Eye (tissue), 1 donor: ENCODE measurements around the gene ZC3H6.
"Not testable (repeated sequence)": the region's sequence is repeated elsewhere in the genome, so short reads cannot be mapped to it uniquely, and the experiment has no call there.

Source experiments
- DNase-seq: peaks from one replicate; pipeline ENCODE4 v3.0.0-alpha.2; 2015

ZC3H6 gene

DNA sequence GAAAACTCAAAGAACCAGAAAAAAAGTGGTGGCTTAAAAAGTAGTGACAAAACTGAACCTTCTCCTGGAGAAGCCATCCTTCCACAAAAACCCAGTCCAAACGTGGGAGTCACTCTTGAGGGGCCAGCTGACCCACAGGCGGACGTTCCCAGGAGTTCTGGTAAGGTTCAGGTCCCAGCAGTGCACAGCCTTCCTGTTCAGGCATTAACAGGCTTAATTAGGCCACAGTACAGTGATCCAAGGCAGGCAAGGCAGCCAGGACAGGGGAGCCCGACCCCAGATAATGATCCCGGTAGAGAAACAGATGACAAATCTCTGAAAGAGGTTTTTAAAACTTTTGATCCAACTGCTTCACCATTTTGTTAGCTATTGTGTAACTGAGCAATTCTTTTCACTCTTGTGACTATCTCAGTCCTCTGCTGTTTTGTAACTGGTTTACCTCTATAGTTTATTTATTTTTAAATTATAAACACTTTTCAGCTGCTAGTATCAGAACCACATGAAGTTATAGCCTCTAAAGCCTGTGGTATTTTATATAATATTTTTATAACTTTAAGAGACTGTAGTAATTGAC is 56.8 kb downstream of the ZC3H6 start:
- no peak for DNase-seq

GRCh38 chr2:112335600-112335999 is 60.2 kb downstream of the ZC3H6 start:
- no peak for DNase-seq

GRCh38 chr2:112339986-112340385 is 64.6 kb downstream of the ZC3H6 start:
- no peak for DNase-seq

- DNase-seq = no peak
These were observed 65.3 kb downstream of the ZC3H6 start for GRCh38 chr2:112340475-112341267.

- no peak for DNase-seq
These were observed 66.7 kb downstream of the ZC3H6 start for GRCh38 chr2:112342067-112342550.

DNA sequence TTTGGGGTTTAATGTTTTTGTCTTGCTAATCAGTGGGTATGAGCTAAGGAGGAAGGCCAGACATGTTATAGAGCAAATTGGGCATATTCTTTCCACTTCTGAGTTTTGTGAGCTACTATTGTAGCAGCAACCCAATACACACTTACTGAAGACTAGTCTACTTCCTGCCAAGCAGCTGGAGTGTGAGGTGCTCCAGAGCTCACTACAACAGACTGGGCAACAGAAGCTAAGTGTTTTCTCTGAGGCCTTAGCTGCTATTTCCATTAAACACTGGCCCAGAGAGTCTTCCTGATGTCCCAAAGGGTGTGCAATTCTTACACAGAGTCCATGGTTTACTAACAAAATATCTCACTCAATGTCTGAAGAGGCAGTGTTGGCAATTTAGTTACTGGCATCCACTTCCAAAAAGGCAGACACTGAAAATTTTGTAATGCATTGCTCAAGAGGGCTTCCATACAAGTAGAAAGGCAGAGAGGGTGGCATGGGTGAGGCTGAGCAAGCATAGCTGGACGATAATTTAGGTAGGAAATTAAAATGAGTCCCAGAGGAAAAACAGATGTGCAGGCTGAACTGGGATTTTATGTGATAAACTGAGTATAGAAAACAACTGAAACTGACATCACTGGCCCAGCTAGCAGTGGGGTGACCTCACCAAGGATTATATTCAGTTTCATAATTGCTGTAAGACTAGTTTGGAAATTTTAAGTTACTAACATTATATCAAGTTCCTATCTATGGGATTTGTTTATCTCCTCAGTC is 68.6 kb downstream of the ZC3H6 start:
- DNase-seq = no peak

- DNase-seq = no peak
These were observed 69.9 kb downstream of the ZC3H6 start for GRCh38 chr2:112345030-112346027.

DNA sequence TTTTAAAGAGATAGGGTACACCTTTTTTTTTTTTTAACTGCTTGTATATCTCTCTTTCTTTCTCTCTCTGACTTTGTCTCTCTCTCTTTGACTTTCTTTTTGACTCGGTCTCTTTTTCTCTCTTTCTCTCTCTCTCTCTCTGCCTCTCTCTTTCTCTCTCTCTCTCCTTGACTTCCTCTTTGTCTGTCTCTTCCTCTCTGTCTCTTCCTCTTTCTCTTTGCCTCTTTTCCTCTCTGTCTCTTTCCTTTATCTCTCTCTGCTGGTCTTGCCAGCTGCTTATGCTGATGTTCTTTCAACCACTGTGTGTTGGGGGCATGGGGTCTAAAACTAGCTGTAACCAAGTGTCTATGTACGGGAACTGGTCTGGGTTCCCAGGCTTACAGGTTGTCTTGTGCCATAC is 76.9 kb downstream of the ZC3H6 start:
- DNase-seq = not testable (repeated sequence)

DNA sequence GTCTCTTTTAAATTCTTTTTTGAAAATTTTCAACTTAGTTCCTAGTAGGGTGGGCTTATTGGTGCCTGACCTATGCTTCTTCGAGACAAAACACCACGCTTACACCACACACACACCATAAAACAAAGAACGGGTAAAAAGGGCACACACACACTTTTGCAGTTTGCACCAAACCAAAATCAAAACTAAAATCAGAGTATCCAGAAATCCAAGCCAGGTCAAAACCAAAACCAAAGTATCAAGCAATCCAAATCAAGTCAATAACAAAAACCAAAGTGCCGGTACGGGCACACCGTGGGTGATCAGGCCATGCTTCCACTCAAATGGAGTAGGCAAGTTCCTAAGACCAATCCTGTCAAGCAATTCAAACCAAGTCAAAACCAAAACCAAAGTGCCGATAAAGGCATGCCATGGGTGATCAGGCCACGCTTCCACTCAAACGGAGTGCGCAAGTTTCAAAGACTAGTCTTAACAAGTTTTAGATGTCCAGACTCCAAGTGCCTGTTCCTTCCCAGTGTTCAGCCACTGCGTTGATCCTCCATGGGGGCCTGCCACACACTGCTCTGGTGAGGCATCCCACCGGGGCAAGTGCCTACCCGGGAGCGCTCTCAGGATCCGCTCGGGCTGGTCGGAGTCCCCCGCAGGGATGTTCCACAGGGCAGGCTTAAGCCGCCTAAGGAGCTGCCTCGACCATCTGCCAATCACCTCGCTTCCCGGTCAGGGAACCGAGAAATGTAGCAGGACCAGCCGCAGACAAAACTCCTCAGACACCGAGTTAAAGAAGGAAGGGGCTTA is 77.6 kb downstream of the ZC3H6 start:
- DNase-seq = not testable (repeated sequence)

DNA sequence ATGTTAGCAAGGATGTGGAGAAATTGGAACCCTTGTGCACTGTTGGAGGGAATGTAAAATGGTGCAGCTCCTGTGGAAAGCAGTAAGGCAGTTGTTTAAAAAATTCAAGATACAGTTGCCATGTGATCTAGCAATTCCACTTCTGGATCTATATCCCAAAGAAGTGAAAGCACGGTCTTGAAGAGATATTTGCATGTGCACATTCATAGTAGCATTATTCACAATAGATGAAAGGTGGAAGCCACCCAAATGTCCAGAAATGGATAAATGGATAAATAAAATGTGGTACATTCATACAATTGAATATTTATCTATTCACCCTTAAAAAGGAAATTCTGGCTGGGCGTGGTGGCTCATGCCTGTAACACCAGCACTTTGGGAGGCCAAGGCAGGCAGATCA is 78.9 kb downstream of the ZC3H6 start:
- not testable (repeated sequence) for DNase-seq

DNA sequence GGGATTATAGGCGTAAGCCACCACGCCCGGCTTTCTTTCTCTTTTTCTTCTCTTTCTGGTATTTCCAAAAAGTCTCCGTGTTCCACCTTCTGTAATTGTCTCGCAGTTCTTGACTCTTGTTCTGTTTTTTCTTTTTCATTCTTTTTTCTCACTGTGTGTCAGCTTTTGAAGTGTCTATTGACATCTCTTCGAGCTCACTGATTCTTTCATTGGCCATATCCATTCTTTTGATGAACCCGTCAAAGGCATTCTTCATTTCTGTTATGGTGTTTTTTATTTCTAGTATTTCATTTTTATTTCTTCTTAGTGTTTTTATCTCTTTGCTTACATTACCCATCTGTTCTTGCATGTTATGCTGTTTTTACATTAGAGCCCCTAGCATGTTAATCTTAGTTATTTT is 84.7 kb downstream of the ZC3H6 start:
- DNase-seq = not testable (repeated sequence)
